GM12864 (cell line): Measurements from ENCODE around the gene HIPK1.

Experiments used
- DNase-seq: peaks from one replicate; pipeline ENCODE4 v3.0.0-alpha.2; 2011; ENCODE audit warnings: low read depth
- H3K4me3 ChIP-seq: 2 replicates; pipeline ENCODE4 v1.5.1; 2011; ENCODE audit warnings: mild to moderate bottlenecking, low read depth, low read length, control low read depth
- CTCF ChIP-seq: IDR thresholded peaks from 2 replicates; pipeline ENCODE4 v1.5.1; 2011; ENCODE audit warnings: low read depth, mild to moderate bottlenecking, moderate library complexity, low read length, control low read depth, inconsistent platforms; ENCODE audit errors: missing control alignments

HIPK1 gene

GRCh38 chr1:113935176-113935575, 6.1 kb downstream of the HIPK1 start:
- DNase-seq: no peak
- no peak overlapping the region for H3K4me3 ChIP-seq
- TF ChIP-seq CTCF: no peak

GRCh38 chr1:113935970-113936369, 6.8 kb downstream of the HIPK1 start:
- TF ChIP-seq CTCF: no peak
- no peak overlapping the region for H3K4me3 ChIP-seq
- no peak for DNase-seq

GRCh38 chr1:113937146-113937545, 8.0 kb downstream of the HIPK1 start:
- DNase-seq: no peak
- TF ChIP-seq CTCF: no peak

GRCh38 chr1:113938192-113938591, 9.1 kb downstream of the HIPK1 start:
- H3K4me3 ChIP-seq: no peak overlapping the region
- TF ChIP-seq CTCF: no peak
- DNase-seq: no peak

More at GRCh38 chr1:113937146-113937545, 8.0 kb downstream of the HIPK1 start:
- no peak overlapping the region for H3K4me3 ChIP-seq

- no peak for DNase-seq
- no peak for TF ChIP-seq CTCF
- H3K4me3 ChIP-seq: no peak overlapping the region
Measured at GRCh38 chr1:113940365-113941244, 11.5 kb downstream of the HIPK1 start.

GRCh38 chr1:113941245-113941559, 12.1 kb downstream of the HIPK1 start:
- no peak overlapping the region for H3K4me3 ChIP-seq
- no peak for DNase-seq
- no peak for TF ChIP-seq CTCF

GRCh38 chr1:113942527-113942926, 13.4 kb downstream of the HIPK1 start:
- no peak overlapping the region for H3K4me3 ChIP-seq
- no peak for TF ChIP-seq CTCF
- no peak for DNase-seq
